A549 treated with CORT108297 at 1 μM for 4 hours (cell line): ENCODE measurements around the gene ZWINT. TPM values are rescaled to one million over a fixed set of nuclear protein-coding genes. Genes with fewer than 3 reads are reported as not detected.

Experiments used
- total RNA-seq: library from RNA; stranded (reverse); fragments of 200-300 nt; extraction: Qiagen RNA extraction; gene quantifications from 5 replicates; pipeline ENCODE4 v1.2.3, GENCODE V29; 2022

The ZWINT gene
- total RNA-seq = 80.5 to 104 TPM (median 87.1 TPM) in 5 replicates

DNA sequence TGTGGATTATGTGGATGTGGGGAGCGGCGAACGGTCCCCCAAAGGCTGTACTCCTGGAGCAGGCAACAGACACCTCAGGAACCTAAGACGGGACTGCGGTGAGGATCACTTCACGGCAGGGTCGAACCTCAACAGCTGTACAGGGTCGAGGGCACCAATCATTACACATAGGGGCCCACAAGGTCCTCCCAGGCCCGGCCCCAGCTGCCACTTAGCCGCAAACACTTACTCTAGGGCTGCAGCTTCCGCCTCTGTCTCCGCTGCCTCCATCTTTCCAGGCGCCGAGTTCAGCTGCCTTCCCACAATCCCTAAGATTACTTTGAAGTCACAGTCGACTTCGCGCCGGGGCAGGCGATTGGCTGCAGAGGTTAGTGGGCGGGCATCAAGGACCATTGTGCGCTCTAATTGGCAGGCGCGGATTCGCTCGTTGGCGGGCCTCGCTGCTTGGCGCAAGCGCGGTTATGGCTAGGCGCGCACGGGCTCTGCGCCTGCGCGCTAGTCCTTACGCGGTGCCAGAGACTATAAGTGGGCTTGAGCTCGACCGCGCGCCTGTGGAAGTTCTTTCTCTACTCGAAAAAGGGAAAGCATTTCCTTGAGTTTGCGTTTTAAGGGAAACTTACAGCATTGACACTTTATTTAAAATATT, at the start of gene ZWINT:
Gene ZWINT (minus strand): TSS at position 293 of the 646 bp plus-strand sequence. CDS start 23 bp downstream, at position 270.

